RWPE1 (cell line): ENCODE data around the gene TNXB.
A peak's percentile ranks its signal among the peaks of the same experiment; 100 is the strongest.

Experiments
- CTCF ChIA-PET: fragments of 350-600 bp; sonication (Branson Sonifier 250); formaldehyde crosslinking; extraction: SDS; loops from one replicate; lab custom pipeline; 2021; lab: Yijun Ruan, JAX
- POLR2A ChIA-PET: fragments of 400-600 bp; formaldehyde crosslinking; extraction: SDS; loops from one replicate; lab custom pipeline; 2020; ENCODE audit warnings: antibody characterized with exemption; ENCODE audit not compliant: low non-redundant PET; lab: Yijun Ruan, JAX
- DNase-seq: peaks from one replicate; pipeline ENCODE4 v3.0.0; 2012; ENCODE audit warnings: low spot score
- H3K27ac ChIP-seq: fragments of 450-650 bp; 2 replicates; pipeline ENCODE4 v1.5.1; 2017
- TF ChIP-seq, protein P1 (sequence below): fragments of 450-650 bp; conservative IDR thresholded peaks from 2 replicates; pipeline ENCODE4 v1.5.1; 2017; ENCODE audit warnings: low read depth, mild to moderate bottlenecking

TNXB gene

DNA sequence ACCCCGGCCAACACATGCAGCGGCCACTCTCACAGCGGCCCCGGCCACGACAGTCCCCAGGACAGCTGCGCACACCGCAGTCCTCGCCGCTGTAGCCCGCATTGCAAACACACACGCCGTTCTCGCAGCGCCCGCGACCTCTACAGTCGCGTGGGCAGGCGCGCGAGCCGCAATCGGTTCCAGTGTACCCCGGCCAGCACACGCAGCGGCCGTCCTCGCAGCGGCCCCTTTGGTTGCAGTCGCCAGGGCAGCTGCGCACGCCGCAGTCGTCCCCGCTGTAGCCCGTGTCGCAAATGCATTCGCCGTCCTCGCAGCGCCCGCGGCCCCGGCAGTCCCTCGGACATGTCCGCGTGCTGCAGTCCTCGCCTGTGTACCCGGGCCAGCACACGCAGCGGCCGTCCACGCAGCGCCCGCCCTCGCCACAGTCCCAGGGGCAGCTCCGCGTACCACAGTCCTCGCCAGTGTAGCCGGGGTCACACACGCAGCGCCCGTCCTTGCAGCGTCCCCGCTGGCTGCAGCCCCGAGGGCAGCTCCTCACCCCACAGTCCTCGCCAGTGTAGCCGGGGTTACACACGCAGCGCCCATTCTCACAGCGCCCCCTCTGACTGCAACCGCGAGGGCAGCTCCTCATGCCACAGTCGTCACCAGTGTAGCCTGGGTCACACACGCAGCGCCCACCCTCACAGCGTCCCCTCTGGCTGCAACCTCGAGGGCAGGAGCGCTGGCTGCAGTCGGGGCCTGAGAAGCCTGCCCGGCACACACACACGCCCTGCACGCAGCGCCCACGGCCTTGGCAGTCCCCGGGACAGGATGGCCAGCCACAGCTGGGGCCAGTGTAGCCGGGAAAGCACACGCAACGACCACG, 12.5 kb downstream of the TNXB start:
- ChIA-PET CTCF (interaction anchor here (1.0 kb wide), 1 partner anchor 10 kb away, joined by 3 read pairs; no protein-coding TSS in a partner anchor), POLR2A (no interaction called here)
- TF ChIP-seq, protein P1, sequence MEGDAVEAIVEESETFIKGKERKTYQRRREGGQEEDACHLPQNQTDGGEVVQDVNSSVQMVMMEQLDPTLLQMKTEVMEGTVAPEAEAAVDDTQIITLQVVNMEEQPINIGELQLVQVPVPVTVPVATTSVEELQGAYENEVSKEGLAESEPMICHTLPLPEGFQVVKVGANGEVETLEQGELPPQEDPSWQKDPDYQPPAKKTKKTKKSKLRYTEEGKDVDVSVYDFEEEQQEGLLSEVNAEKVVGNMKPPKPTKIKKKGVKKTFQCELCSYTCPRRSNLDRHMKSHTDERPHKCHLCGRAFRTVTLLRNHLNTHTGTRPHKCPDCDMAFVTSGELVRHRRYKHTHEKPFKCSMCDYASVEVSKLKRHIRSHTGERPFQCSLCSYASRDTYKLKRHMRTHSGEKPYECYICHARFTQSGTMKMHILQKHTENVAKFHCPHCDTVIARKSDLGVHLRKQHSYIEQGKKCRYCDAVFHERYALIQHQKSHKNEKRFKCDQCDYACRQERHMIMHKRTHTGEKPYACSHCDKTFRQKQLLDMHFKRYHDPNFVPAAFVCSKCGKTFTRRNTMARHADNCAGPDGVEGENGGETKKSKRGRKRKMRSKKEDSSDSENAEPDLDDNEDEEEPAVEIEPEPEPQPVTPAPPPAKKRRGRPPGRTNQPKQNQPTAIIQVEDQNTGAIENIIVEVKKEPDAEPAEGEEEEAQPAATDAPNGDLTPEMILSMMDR = no peak
- no peak overlapping the region for H3K27ac ChIP-seq
- no peak for DNase-seq

DNA sequence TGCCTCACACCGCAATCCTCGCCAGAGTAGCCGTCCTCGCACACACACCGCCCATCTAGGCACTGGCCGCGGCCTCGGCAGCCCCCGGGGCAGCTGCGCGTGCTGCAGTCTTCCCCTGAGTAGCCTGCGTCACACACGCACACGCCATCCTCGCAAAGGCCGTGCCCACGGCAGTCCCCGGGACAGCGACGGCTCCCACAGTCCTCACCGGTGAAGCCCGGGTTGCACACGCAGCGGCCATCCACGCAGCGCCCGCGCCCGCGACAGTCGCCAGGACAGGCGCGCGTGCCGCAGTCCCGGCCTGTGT, 13.1 kb downstream of the TNXB start:
- no peak for DNase-seq
- ChIA-PET CTCF (no interaction called here), POLR2A (no interaction called here)
- TF ChIP-seq, protein P1 = no peak
- no peak overlapping the region for H3K27ac ChIP-seq

DNA sequence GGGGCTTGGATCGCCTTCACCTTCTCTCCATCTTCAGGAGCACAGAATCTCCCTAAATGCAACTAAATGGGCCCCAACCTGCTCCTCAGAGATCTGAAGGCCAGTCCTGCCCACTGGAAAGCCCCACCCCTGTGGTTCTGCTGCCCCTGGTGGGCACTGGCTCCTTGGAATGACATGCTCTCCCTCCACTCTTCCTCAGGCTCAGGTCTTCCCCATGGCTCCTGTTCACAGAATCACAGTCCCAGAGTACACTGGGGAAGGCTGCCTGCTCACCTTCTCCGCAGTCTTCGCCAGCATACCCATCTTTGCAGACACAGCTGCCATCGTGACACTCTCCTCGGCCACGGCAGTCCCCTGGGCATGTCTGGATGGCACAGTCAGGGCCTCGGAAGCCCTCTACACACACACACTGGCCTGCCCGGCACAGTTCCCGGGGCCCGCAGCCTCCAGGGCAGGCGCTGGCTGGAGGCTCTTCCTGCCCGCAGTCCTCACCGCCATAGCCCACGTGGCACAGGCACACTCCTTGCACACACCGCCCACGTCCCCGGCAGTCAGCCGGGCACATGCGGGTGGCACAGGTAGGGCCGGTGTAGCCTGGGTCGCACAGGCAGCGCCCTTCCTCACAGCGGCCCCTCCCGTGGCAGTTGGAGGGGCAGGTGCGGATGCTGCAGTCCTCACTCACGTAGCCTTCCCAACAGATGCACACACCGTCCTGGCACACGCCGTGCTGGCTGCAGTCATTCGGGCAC, 13.6 kb downstream of the TNXB start:
- no peak for DNase-seq
- TF ChIP-seq, protein P1 = no peak
- ChIA-PET CTCF (interaction anchor here (0.6 kb wide), 1 partner anchor 123 kb away, joined by 3 read pairs; no protein-coding TSS in a partner anchor), POLR2A (no interaction called here)
- H3K27ac ChIP-seq = no peak overlapping the region

DNA sequence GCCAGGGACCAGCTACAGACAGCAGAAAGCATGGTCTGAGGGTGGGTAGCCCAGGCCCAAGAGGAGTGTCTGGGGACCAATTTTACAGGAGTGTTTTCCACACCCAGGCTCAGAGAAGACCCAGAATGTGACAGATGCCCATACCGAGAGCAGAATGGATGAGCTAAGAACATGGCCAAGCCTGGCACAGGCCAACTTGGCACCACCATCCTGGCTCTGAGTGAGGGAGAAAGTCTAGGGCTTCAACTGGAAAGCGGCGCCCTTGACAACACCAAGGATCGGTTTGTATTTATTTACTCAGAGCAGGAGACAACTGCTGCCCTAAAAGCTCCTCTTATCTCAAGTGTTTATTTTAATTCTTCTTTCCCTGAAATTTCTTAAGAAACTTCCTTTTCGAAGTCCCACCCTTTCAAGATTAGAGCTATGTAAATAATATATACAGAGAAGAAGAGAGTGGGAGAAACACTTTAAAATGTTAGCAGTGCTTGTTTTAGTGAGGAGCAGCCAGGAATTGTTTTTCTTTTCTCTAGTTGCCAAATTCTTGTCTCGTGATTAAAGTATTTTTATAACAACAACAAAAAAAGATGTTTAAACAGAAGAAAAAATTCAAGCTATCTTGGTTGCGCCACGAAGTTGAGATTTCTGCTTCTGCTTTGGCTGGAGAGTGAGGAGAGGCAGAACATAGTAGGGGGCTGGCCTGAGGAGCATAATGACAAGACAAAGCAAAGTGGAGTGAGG, 16.2 kb downstream of the TNXB start:
- ChIA-PET POLR2A (no interaction called here), CTCF (interaction anchor here (0.8 kb wide), 1 partner anchor 107 kb away, joined by 4 read pairs; no protein-coding TSS in a partner anchor)
- H3K27ac ChIP-seq = peak overlapping the region; percentile 5; the same call in 1 of the 2 replicates
- no peak for DNase-seq
- TF ChIP-seq, protein P1 = no peak

DNA sequence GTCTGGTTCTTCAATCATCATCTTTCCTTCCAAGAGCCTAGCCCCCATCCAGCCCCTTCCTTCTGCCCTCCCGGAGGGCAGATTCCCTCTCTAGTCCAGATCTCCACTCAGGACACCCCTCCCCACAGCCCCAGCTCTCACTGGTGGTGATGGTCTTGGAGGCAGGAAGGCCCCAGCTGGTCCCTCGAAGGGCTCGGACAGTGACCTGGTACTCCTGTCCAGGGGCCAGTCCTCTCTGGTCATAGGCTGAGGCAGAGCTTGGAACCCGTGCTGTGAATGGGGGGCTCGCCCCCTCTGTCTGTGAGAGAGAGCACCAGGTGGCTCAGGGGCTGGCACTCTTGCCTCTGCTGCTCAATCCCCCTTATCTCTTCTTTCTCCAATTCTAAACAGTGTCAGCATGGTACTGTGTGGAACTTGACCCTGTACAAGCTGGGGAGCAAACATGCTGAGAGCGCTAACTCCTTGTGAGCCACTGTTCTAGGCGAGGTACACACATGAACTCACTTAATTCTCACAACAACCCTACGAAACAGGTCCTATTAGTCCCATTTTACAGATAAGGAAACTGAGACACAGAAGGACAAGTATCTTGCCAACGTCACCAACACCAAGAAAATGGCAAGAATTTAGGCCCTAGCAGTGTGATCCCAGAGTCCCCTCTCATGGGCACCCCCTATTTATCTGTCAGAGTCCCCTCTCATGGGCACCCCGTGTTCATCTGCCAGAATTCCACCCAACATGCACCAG, 19.9 kb downstream of the TNXB start:
- POLR2A ChIA-PET = no interaction called here
- CTCF ChIA-PET = interaction anchor here (1.3 to 1.5 kb wide), 2 partner anchors 11 to 41 kb away, joined by 3 to 4 read pairs; no protein-coding TSS in a partner anchor
- DNase-seq = no peak
- peak overlapping the region; percentile 71 for H3K27ac ChIP-seq
- TF ChIP-seq, protein P1 = no peak
